HG03175 (cell line): ENCODE data around the gene SLC35E2B.
"Not testable (repeated sequence)": the region's sequence is repeated elsewhere in the genome, so short reads cannot be mapped to it uniquely, and the experiment has no call there.

Experiments
- ATAC-seq: cut with Tn5 transposase; IDR thresholded peaks from one replicate; pipeline ENCODE4 v1.9.1; 2021; ENCODE audit warnings: mild to moderate bottlenecking, moderate library complexity; ENCODE audit not compliant: unreplicated experiment

The SLC35E2B gene

DNA sequence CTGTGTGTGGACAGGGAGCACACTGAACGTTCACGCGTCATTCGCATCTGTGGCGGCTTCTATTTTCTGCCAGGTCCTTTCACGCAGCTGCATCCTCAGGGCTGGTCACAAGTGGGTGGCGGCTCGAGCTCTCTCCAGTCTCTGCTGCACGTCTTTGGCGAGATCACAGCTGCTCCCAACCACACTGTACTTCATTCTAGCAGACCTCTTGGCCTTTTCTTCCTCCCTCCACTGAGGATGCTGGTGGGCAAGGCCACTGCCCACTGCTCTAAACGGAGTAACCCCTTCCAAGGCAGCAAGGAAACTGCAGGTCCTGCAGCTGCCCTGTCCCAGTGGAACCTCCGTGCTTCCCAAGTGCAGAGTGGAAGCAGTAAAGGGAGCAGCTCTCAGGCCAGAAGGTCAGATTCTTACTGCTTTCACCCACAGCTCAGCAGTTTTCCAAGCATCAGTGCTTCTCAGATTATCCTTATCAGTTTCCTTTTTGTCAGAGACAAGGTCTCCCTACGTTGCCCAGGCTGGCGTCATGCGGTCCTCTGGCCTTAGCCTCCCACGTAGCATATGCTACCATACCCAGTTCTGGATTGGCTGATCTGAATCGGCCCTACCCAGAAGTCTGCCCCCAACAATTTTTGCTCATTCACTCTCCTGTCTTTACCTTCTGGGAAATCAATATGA, 44.9 kb downstream of the SLC35E2B start:
- ATAC-seq: not testable (repeated sequence)

DNA sequence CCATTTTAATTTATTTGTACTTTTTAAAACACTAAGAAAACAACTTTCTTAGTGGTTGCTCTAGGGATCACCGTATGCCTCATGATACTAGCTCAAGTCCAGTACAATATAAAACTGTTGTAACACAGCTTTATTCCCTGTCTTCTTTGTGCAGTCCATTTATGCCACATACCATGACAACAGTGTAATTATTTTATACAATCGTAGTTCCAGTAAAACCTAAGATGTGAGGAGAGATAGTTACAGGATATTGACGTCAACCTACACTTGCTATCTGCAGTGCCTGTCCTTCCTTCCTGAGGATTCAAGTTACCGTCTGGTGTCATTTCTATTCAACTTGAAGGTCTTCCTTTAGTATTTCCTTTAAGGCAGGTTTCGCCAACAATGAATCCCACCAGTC, 46.3 kb downstream of the SLC35E2B start:
- not testable (repeated sequence) for ATAC-seq

- ATAC-seq: not testable (repeated sequence)
Observed at GRCh38 chr1:1640711-1641461, 51.7 kb downstream of the SLC35E2B start.

- not testable (repeated sequence) for ATAC-seq
Observed at GRCh38 chr1:1640081-1640480, 52.5 kb downstream of the SLC35E2B start.

DNA sequence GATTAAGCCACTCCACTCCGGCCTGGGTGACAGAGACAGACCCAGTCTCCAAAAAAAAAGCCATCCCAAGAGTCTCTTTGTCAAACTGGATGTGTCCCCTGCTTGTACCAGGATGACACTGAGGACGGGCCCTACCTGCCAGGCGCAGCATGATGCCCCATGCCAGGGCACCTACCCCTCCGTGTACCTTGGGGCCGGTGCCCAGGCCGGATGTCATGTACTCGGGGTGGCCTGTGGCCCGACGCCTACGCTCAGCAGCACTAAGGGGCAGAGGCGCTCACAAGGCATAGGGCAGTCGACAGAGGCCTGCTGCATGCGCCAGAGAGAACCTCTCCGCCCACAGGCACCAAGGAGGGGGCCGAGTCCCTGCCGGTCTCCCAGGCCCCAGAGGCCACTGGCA, 53.2 kb downstream of the SLC35E2B start:
- ATAC-seq: not testable (repeated sequence)

DNA sequence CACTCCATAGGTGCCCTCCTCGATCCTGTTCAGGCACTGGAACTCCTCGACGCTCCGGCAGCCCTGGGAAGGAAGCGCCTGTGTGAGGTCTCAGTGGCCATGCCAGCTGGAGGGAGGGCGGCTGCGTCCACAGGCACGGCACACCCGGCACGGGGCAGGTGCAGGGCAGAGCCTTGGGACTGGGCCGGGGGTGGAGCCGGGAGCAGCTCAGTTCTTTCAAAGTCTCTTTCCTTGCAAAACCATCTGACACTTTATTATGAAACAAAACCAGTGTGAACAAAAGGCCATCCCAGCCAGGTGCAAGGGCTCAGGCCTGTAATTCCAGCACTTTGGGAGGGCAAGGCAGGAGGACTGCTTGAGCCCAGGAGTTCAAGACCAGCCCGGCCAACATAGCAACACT, 54.1 kb downstream of the SLC35E2B start:
- ATAC-seq: not testable (repeated sequence)

DNA sequence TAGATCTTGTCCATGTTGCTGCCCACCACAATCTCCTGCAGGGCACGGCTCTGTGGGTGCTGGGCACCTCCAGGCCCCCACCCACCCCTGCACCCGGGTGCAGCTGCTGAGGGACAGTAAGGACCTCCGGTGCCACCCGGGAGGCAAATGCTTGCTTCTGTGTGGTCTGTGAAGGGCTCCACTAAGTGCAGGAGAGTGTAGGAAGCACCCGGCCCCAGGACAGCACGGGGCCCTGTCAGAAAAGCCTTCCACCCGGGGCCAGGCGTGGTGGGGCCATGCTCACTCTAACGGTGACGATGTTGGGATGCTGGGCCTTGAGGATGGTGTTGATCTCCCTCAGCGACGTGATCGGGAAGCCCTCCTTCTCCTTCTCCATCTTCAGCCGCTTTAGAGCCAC, 55.1 kb downstream of the SLC35E2B start:
- ATAC-seq: not testable (repeated sequence)

GRCh38 chr1:1636621-1637478, 55.7 kb downstream of the SLC35E2B start:
- not testable (repeated sequence) for ATAC-seq

DNA sequence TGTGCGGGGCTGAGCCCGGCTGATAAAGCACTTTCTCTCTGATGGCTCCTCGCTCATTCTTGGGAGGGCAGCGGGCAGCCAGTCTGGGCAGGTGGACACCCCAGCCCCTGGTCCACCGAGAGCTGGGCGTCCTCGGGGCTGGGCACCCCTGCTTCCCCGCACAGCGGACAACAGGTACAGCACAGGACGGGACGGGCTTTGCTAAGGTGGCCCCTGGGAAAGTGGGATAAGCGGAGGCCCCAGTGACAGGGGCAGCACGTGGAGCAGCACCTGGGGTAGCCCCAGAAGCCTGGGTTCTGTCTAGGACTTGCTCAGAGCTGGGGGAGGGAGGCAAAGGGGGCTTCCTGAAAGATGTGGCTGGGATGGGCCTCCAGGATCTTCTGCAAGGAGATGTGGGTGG, 58.0 kb downstream of the SLC35E2B start:
- not testable (repeated sequence) for ATAC-seq

- ATAC-seq: not testable (repeated sequence)
Observed at GRCh38 chr1:1633409-1633808, 59.2 kb downstream of the SLC35E2B start.

DNA sequence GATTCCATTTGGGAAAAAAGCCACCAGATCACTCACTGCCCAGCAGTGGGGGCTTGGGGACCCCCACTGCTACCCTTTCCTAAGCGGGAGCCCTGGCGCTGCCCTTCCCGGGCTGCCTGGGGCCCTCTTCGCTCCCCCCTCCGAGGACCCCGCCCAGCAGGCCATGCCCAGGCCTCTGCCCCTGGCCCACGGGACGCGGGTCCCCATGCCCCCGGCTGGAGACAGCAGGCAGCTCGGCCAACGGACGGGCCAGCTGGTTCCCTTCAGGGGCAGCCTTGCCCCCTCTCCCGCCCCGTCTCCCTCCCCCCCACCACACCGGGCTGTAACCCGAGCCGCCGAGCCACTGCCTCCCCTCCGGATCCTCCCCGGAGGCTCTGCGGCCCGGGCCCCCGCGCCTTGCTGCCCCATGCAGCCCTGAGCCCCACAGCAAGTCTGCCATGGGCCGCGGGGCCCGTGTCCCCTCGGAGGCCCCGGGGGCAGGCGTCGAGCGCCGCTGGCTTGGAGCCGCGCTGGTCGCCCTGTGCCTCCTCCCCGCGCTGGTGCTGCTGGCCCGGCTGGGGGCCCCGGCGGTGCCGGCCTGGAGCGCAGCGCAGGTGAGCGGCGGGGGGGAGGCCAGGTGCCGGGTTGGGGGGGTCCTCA, 60.7 kb downstream of the SLC35E2B start, which contains the start of gene MMP23B:
Gene MMP23B (plus strand): TSS at position 392 of the 639 bp plus-strand sequence. CDS start 46 bp downstream, at position 438.
- ATAC-seq: no peak

- no peak for ATAC-seq
Observed at GRCh38 chr1:1630965-1631781, 61.4 kb downstream of the SLC35E2B start.

GRCh38 chr1:1630191-1630964, 62.2 kb downstream of the SLC35E2B start:
- ATAC-seq: peak; percentile 74

DNA sequence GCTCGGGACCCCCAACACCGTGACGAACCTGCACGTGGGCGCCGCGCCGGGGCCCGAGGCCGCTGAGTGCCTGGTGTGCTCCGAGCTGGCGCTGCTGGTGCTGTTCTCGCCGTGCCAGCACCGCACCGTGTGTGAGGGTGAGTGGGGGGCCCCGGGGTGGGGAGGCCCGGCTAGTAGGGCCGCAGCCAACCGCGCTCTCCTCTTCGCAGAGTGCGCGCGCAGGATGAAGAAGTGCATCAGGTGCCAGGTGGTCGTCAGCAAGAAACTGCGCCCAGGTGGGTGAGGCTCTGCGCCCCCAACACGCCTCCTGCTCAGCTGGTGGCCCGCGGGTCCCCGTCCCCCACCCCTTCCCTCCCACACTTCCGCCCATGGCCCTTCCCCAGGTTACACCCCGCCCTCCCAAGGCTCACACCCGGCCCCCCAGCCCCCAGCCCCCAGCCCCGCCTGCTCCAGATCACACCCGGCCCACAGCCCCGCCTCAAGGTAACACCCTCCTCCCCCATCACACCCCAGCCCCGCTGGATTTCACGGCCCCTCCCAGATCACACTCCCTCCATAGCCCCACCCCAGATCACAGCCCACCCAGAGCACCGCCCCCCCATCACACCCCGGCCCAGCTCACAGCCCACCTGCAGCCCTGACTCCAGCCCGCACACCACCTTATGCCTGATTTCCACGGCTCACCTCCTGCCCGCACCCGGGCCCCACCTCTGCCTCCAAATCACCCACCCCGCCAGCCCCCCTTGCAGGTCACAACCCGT, 63.0 kb downstream of the SLC35E2B start:
- no peak for ATAC-seq

GRCh38 chr1:1628754-1629429, 63.7 kb downstream of the SLC35E2B start:
- ATAC-seq: no peak

DNA sequence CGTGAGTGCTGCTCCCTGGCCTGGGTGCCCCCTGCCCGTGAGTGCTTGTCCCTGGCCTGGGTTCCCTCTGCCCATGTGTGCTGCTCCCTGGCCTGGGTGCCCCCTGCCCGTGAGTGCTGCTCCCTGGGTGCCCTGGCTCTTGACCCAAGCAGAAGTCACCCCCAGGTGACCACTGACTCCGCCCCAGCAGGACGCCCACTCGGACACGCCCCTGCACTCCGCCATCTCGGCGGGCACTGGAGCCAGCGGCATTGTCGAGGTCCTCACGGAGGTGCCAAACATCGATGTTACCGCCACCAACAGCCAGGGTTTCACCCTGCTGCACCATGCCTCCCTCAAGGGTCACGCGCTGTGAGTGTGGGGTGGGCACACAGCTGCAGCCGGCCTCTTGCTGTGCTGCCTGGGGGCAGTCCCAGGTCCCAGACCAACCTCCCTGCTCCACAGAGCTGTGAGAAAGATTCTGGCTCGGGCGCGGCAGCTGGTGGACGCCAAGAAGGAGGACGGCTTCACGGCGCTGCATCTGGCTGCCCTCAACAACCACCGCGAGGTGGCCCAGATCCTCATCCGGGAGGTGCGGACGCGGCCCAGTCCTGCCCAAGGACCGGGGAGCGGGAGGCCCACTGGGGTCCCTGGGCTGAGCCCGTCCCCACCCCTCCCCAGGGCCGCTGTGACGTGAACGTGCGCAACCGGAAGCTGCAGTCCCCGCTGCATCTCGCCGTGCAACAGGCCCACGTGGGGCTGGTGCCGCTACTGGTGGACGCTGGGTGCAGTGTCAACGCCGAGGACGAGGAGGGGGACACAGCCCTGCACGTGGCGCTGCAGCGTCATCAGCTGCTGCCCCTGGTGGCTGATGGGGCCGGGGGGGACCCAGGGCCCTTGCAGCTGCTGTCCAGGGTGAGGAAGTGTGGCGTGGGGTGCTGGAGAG, 64.5 kb downstream of the SLC35E2B start:
- no peak for ATAC-seq
